KBM-7 (cell line): ENCODE measurements around the gene SNAI3.

Source experiments
- DNase-seq: peaks from one replicate; pipeline ENCODE4 v3.0.0-alpha.2; 2015
- in situ Hi-C: fragments of 300-500 bp; cut with MboI; formaldehyde crosslinking; loops from 2 replicates; pipeline ENCODE4 v1.14.3; 2020; ENCODE audit warnings: low sequenced_read_pairs, low pct_unique_long_range_greater_than_20kb, mixed read lengths

The SNAI3 gene

GRCh38 chr16:88694221-88695087 lies 8.1 kb upstream of the SNAI3 start:
- in situ Hi-C loops: no loop called here
- no peak for DNase-seq

GRCh38 chr16:88693420-88694177 lies 7.3 kb upstream of the SNAI3 start:
- in situ Hi-C loops: no loop called here
- DNase-seq: no peak

- no peak for DNase-seq
- in situ Hi-C loops: no loop called here
Observed at GRCh38 chr16:88692861-88693260, 6.6 kb upstream of the SNAI3 start.

- DNase-seq: peak; percentile 89
- in situ Hi-C loops: no loop called here
Observed at GRCh38 chr16:88691924-88692560, 5.7 kb upstream of the SNAI3 start.

GRCh38 chr16:88691129-88691813 lies 5.0 kb upstream of the SNAI3 start:
- in situ Hi-C loops: no loop called here
- no peak for DNase-seq

GRCh38 chr16:88690341-88691128 lies 4.2 kb upstream of the SNAI3 start:
- in situ Hi-C loops: no loop called here
- DNase-seq: no peak

- in situ Hi-C loops: no loop called here
- no peak for DNase-seq
Observed at GRCh38 chr16:88688013-88688778, 1.9 kb upstream of the SNAI3 start.

- no peak for DNase-seq
- in situ Hi-C loops: no loop called here
Observed at GRCh38 chr16:88687676-88688012, 1.3 kb upstream of the SNAI3 start.

- DNase-seq: no peak
Observed at GRCh38 chr16:88687254-88687576, 908 bp upstream of the SNAI3 start.

GRCh38 chr16:88686062-88686438 lies 257 bp downstream of the SNAI3 start:
- no peak for DNase-seq
- in situ Hi-C loops: no loop called here

More at GRCh38 chr16:88687254-88687576, 908 bp upstream of the SNAI3 start:
- in situ Hi-C loops: no loop called here

- DNase-seq: peak; percentile 64
- in situ Hi-C loops: no loop called here
Observed at GRCh38 chr16:88685156-88686061, 898 bp downstream of the SNAI3 start.

GRCh38 chr16:88684569-88685155 lies 1.6 kb downstream of the SNAI3 start:
- no peak for DNase-seq
- in situ Hi-C loops: no loop called here

- in situ Hi-C loops: no loop called here
- DNase-seq: peak; percentile 88
Observed at GRCh38 chr16:88681709-88682451, 4.4 kb downstream of the SNAI3 start.

- DNase-seq: peak; percentile 39
- in situ Hi-C loops: no loop called here
Observed at GRCh38 chr16:88681084-88681680, 5.1 kb downstream of the SNAI3 start.

- in situ Hi-C loops: no loop called here
- DNase-seq: no peak
Observed at GRCh38 chr16:88680554-88681083, 5.7 kb downstream of the SNAI3 start.
